Activated CD4-positive, alpha-beta T cell treated with anti-CD3 and anti-CD28 coated beads for 36 hours (primary cell): ENCODE measurements around the gene CNIH2. TPM values are rescaled to one million over a fixed set of nuclear protein-coding genes. Genes with fewer than 3 reads are reported as not detected.

ENCODE experiments used
- ATAC-seq: fragments of 200-7000 bp; cut with Tn5 transposase; one replicate; pipeline ENCODE4 v1.10.0; 2021; ENCODE audit warnings: mild to moderate bottlenecking, moderate library complexity
- CTCF ChIA-PET: fragments of 350-600 bp; sonication (Branson Sonifier 250); formaldehyde crosslinking; loops from one replicate; lab custom pipeline; 2021; ENCODE audit warnings: antibody characterized with exemption; lab: Charles Lee
- POLR2A ChIA-PET: fragments of 350-600 bp; sonication (Branson Sonifier 250); formaldehyde crosslinking; loops from one replicate; lab custom pipeline; 2021; ENCODE audit warnings: antibody characterized with exemption, inconsistent platforms; lab: Charles Lee
- DNase-seq: peaks from one replicate; pipeline ENCODE4 v3.0.0-alpha.2; 2020
- H3K27ac Mint-ChIP-seq: one replicate; pipeline ENCODE4 v1.8.0; 2021; ENCODE audit warnings: mixed read lengths
- H3K27me3 Mint-ChIP-seq: one replicate; pipeline ENCODE4 v1.8.0; 2021; ENCODE audit warnings: mixed read lengths
- H3K36me3 Mint-ChIP-seq: one replicate; pipeline ENCODE4 v1.8.0; 2021; ENCODE audit warnings: low read depth, mixed read lengths
- H3K4me1 Mint-ChIP-seq: one replicate; pipeline ENCODE4 v1.8.0; 2021; ENCODE audit warnings: mixed read lengths
- H3K4me3 Mint-ChIP-seq: one replicate; pipeline ENCODE4 v1.8.0; 2021; ENCODE audit warnings: mild to moderate bottlenecking, moderate library complexity, mixed read lengths
- H3K9me3 Mint-ChIP-seq: one replicate; pipeline ENCODE4 v1.8.0; 2021; ENCODE audit warnings: low read depth, mixed read lengths
- intact Hi-C, 2 experiments: fragments of 100-400 bp; cut with DNase I in 1 of 2; cut with micrococcal nuclease in 1 of 2; formaldehyde crosslinking; loops; one replicate each; pipeline versions ENCODE4 v1.14.2 to v1.15.1; 2022 to 2024; cut with DNase I, micrococcal nuclease
- total RNA-seq, 2 experiments: library from RNA; stranded (reverse); gene quantifications; one replicate each; pipeline ENCODE4 v1.2.3, GENCODE V29; 2021

The CNIH2 gene
- total RNA-seq, 2 experiments from 2014 or later, result 1.3 to 1.6 TPM

DNA sequence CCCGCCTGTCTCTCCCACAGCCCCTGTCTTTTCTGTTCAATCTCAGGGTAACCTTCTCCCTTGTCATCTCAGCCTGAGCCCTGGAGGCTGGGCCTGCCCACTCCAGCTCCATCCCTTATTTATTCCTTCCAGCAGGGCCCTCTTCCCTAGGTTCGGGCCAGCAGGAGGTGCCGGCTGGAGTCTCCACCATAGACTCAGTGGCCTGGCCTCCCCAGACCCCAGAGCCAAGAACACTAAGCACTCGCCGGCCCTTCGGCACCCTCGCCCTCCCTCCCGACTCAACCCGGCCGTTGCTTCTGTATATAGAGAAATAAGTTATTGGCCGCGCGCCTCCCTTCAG is 11.0 kb upstream of the CNIH2 start:
- intact Hi-C loops, result loop anchor here (1.0 to 5.0 kb wide), 10 partner anchors 45 to 1490 kb away; partner anchors contain the start of genes BRMS1 (in 1 of the 2), C11orf68 (in 1 of the 2), CCDC85B (in 1 of the 2) and CFL1 (in 1 of the 2)
- ChIA-PET POLR2A (interaction anchor here (0.6 to 1.6 kb wide), 4 partner anchors 16 to 769 kb away, joined by 3 to 5 read pairs (median 3); partner anchors contain the start of gene YIF1A), CTCF (interaction anchor here (1.6 to 4.2 kb wide), 3 partner anchors 14 to 214 kb away, joined by 4 to 26 read pairs (median 10); partner anchors contain the start of gene SF3B2)
- no peak for DNase-seq
- no peak for ATAC-seq
- Mint-ChIP-seq H3K27ac (peak overlapping the region; percentile 60), H3K27me3 (no peaks in the 10 kb centered on the region), H3K36me3 (peaks cover 39% of the 10 kb centered on the region), H3K4me3 (peak overlapping the region; percentile 100), H3K9me3 (no peaks in the 10 kb centered on the region), H3K4me1 (peaks cover 28% of the 10 kb centered on the region)

DNA sequence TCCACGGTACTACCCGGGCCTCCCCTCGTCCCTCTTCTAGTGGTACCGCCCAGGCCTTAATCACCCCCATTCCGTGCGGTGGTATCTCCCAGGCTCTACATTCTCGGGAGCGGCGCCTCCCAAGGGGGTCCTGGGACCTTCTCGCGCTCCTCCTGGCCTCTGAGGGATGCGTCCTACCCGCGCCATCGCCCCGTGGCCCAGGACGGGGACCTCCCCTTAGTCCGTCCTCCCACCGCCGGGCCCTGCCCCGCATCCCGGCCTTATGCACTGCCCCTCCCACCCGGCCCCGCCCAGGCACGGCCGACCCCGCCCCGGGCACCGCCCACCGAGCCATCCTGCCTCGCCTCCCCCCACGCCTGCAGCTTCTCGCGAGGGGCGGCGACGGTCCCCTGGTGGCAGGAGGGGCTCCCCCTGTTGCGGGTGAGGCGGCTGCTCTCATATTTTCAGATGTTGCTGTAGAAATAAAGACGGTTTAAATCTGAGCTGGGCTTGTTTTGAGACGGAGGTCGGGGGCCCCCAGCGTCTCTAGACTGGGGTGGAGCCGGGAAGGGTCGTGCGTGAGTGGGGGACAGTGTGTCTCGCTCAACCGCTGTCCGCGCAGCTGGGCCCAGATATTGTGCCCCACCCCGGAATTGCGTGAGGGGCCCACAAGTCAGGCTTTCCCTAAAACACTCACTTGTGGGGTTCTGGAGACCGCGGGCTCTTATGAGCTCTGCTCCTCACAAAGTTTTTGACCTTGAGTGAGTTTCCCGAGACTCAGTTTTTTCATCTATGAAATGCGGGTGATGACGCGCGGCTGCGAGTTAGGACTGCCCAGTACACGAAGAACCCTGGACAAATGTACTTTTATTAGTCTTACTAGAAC is 10.4 kb upstream of the CNIH2 start:
- ChIA-PET CTCF (interaction anchor here (0.6 to 4.2 kb wide), 8 partner anchors 14 to 383 kb away, joined by 3 to 26 read pairs (median 4); partner anchors contain the start of gene SF3B2), POLR2A (interaction anchor here (0.6 to 1.6 kb wide), 4 partner anchors 15 to 770 kb away, joined by 3 to 5 read pairs (median 3); partner anchors contain the start of gene YIF1A)
- H3K27ac Mint-ChIP-seq, result peak overlapping the region; percentile 97
- peaks cover 28% of the 10 kb centered on the region for H3K4me1 Mint-ChIP-seq
- peak overlapping the region; percentile 100 for H3K4me3 Mint-ChIP-seq
- no peaks in the 10 kb centered on the region for H3K27me3 Mint-ChIP-seq
- peaks cover 41% of the 10 kb centered on the region for H3K36me3 Mint-ChIP-seq
- ATAC-seq (peak; percentile 61), DNase-seq (peak; percentile 96)
- H3K9me3 Mint-ChIP-seq, result no peaks in the 10 kb centered on the region
- intact Hi-C loops, result loop anchor here (1.0 to 5.0 kb wide), 21 partner anchors 11 to 1490 kb away; partner anchors contain the start of genes SF3B2 (in 2 of the 2), YIF1A (in 2 of the 2), BANF1 (in 1 of the 2) and BRMS1 (in 1 of the 2)

DNA sequence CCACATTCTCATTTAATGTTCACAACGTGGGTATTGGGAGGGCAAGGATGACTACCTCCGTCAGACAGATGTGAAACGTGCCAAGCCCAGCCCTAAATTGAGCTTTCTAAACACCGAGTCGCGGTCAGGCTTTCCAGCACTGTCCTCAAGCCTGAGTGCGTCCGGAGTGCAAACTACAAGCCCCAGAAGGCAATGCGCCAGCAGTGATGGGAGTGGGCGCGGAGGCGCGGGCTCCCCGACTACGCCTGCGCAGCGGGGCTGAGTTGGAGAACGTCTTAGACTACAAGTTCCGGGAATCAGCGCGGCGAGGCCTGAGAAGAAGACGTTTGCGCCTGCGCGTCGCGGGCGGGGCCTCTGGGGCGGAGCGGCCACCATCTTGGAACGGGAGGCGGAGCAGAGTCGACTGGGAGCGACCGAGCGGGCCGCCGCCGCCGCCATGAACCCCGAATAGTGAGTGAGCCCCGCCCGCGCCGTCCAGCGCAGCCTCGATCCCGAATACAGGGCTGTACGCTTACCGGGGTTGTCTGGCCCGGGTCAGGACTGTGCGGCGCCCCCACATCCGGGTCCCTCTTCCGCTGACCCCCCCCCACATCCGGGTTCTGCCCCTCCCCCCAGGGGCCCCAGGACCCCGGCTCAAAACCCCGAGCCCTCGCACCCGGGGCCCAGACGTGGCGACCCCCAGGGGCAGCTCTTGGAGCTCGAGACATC is 9.6 kb upstream of the CNIH2 start, which contains the start of gene RAB1B:
RAB1B (plus strand) TSS at position 396 of the 708 bp plus-strand sequence; CDS start at position 437, 41 bp downstream.
- ATAC-seq (peak; percentile 88), DNase-seq (peak; percentile 100)
- POLR2A ChIA-PET, result interaction anchor here (0.6 to 1.6 kb wide), 2 partner anchors 21 to 32 kb away, joined by 3 to 5 read pairs; partner anchors contain the start of gene YIF1A
- intact Hi-C loops, result loop anchor here (1.0 to 5.0 kb wide), 18 partner anchors 10 to 1491 kb away; partner anchors contain the start of genes SF3B2 (in 2 of the 2), YIF1A (in 2 of the 2), BANF1 (in 1 of the 2) and CCDC85B (in 1 of the 2)
- peak within 1 kb of the TSS; percentile 97 for H3K27ac Mint-ChIP-seq
- peaks cover 28% of the 10 kb centered on the region for H3K4me1 Mint-ChIP-seq
- peaks cover 43% of the 10 kb centered on the region for H3K36me3 Mint-ChIP-seq
- CTCF ChIA-PET, result interaction anchor here (0.6 to 4.2 kb wide), 6 partner anchors 13 to 384 kb away, joined by 3 to 26 read pairs (median 4); partner anchors contain the start of gene SF3B2
- H3K4me3 Mint-ChIP-seq, result peak within 1 kb of the TSS; percentile 100
- no peaks in the 10 kb centered on the region for H3K9me3 Mint-ChIP-seq
- no peaks in the 10 kb centered on the region for H3K27me3 Mint-ChIP-seq

DNA sequence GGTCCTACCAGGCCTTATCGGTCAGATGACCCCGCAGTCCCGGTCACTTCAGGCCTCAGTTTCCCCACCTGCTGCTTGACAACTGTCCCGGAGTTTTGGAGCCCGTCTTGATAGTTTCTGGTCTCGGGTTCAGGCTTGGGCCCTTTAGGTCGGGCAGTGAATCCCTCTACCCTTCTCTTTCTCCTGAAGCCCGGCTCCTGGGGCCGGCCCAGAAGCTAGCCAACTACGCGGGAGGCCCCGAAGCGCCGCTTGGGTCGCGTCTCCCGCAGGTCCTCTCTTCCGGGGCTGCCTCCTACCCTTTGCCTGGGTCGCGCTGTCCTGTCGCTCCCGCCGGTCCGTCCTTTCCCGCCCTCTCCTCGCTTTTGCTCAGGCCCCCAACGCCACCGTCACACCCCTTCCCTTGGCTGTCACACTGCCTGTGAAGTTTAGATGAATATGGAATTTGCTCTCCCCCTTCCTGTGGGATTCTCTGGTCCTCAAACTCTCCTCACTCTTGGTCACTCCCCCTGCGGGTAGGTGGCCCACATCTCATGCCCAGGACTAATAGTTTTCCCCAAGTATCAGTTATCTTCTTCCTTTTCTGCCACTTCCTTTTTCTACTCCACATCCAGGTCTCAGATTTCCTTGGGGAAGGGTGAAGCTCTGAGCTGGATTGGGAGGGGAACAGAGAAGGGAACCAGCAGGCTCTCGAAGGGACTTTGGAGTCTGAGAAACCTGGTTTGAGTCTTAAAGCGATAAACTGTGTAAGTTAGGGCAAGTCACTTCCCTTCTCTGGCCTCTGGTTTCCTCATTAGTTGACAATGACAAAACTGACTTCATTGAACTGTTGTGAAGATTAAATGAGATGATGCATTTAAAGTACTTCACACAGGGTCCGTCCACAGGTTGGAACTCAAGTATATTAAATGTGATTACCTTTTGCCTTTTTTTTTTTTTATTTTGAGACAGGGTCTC is 8.7 kb upstream of the CNIH2 start:
- Mint-ChIP-seq H3K9me3 (no peaks in the 10 kb centered on the region), H3K36me3 (peaks cover 45% of the 10 kb centered on the region), H3K27me3 (no peaks in the 10 kb centered on the region), H3K27ac (peak overlapping the region; percentile 97), H3K4me3 (peak overlapping the region; percentile 100), H3K4me1 (peaks cover 28% of the 10 kb centered on the region)
- intact Hi-C loops, result loop anchor here (1.0 to 5.0 kb wide), 18 partner anchors 9 to 1492 kb away; partner anchors contain the start of genes SF3B2 (in 2 of the 2), YIF1A (in 2 of the 2), BANF1 (in 1 of the 2) and CCDC85B (in 1 of the 2)
- ATAC-seq, result no peak
- CTCF ChIA-PET, result interaction anchor here (1.7 to 4.2 kb wide), 2 partner anchors 12 to 217 kb away, joined by 4 to 26 read pairs; partner anchors contain the start of gene SF3B2
- POLR2A ChIA-PET, result interaction anchor here (0.7 kb wide), 1 partner anchor 1221 kb away, joined by 4 read pairs; no protein-coding TSS in a partner anchor
- DNase-seq, result peak; percentile 35

DNA sequence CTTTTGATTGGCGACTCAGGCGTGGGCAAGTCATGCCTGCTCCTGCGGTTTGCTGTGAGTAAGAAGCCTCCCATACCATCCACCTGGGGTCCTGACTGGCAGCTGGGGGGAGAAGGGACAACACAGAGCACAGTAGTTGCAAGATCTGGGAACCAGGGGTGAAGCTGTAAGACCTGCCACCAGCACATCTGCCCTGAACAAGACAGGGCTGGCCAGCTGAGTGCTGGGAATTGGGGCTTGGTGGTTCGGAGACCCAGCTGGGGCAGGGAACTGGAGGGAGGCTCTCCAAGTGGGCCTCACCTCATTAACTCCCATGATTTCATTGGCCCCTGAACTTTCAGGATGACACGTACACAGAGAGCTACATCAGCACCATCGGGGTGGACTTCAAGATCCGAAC is 6.2 kb upstream of the CNIH2 start:
- ChIA-PET CTCF (interaction anchor here (1.3 to 1.6 kb wide), 2 partner anchors 9 to 40 kb away, joined by 4 to 9 read pairs; no protein-coding TSS in a partner anchor), POLR2A (interaction anchor here (0.6 to 0.7 kb wide), 2 partner anchors 66 to 92 kb away, joined by 3 to 4 read pairs; no protein-coding TSS in a partner anchor)
- intact Hi-C loops, result no loop called here
- no peak for ATAC-seq
- Mint-ChIP-seq H3K27me3 (no peaks in the 10 kb centered on the region), H3K9me3 (no peaks in the 10 kb centered on the region), H3K4me3 (no peak overlapping the region), H3K27ac (peak overlapping the region; percentile 25), H3K4me1 (peaks cover 27% of the 10 kb centered on the region), H3K36me3 (peaks cover 41% of the 10 kb centered on the region)
- DNase-seq, result no peak

DNA sequence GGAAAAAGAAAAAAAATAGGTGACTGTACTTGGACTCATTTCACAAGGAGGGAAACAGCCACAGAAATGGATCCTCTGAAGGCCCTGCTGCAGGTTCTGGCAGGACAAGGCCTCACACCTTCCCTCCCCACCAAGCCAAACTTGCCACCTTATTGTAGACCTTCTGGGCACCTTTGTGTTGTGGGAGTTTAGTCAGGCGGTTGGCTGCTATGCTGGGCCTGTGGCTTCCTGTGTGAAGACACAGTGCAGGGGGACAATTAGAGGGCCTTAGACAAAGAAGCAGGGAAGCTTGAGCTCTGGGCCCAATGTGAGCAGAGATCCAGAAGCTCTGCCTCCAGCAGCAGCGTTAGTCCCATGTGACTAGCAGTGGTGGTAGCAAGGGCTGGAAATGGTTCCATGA is 5.4 kb upstream of the CNIH2 start:
- Mint-ChIP-seq H3K4me1 (peaks cover 22% of the 10 kb centered on the region), H3K36me3 (peaks cover 38% of the 10 kb centered on the region), H3K27me3 (no peaks in the 10 kb centered on the region), H3K27ac (no peak overlapping the region), H3K9me3 (no peaks in the 10 kb centered on the region), H3K4me3 (no peak overlapping the region)
- ChIA-PET POLR2A (interaction anchor here (1.2 kb wide), 1 partner anchor 10 kb away, joined by 3 read pairs; no protein-coding TSS in a partner anchor), CTCF (interaction anchor here (0.7 to 1.6 kb wide), 3 partner anchors 9 to 1178 kb away, joined by 3 to 9 read pairs (median 3); no protein-coding TSS in a partner anchor)
- intact Hi-C loops, result no loop called here
- ATAC-seq (no peak), DNase-seq (no peak)

DNA sequence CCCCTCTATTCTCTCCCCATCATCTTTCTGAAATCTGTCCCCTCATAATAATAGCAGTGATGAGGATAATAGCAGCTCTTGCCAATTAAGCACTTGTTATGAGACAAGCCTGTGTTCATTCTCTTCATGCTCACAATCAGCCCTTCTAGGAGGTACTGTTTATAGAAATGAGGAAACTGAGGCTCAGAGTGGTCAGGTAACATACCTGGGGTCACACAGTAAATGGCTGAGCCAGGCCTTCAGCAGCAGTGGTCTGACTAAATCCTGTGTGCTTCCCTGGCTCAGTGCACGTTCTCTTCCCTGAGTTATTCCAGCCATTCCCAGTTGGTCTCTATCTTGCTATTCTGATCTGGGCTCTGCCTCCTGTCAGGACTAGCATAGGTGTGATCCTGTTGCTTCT is 3.8 kb upstream of the CNIH2 start:
- Mint-ChIP-seq H3K27me3 (no peaks in the 10 kb centered on the region), H3K27ac (no peak overlapping the region), H3K36me3 (peaks cover 37% of the 10 kb centered on the region), H3K9me3 (no peaks in the 10 kb centered on the region), H3K4me3 (no peak overlapping the region), H3K4me1 (peaks cover 23% of the 10 kb centered on the region)
- ATAC-seq (no peak), DNase-seq (no peak)
- ChIA-PET POLR2A (interaction anchor here (0.9 kb wide), 1 partner anchor 166 kb away, joined by 4 read pairs; no protein-coding TSS in a partner anchor), CTCF (no interaction called here)
- intact Hi-C loops, result no loop called here

DNA sequence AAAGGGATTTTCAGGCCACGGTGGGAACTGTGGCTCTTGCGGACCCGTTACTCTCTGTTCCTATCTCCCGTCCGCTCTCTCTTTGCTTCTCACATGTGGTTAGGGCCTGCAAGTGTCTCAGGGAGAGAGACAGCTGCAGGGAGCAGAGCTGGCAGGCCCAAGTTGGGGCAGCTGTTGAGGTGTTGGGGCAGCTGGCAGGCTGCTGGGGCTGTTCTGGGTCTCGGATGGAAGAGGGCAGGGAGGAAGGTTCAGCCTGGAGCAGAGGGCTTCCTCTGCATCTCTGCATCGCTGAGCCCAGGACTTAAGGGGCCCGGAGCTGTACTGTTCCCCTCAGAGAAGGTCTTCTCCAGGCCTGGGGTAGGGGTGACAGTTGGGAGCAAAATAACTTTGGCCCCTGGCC is 2.6 kb upstream of the CNIH2 start:
- Mint-ChIP-seq H3K27ac (no peak overlapping the region), H3K36me3 (peaks cover 33% of the 10 kb centered on the region), H3K9me3 (no peaks in the 10 kb centered on the region), H3K4me3 (no peak overlapping the region), H3K4me1 (peaks cover 14% of the 10 kb centered on the region), H3K27me3 (no peaks in the 10 kb centered on the region)
- ChIA-PET POLR2A (interaction anchor here (0.6 kb wide), 1 partner anchor 14 kb away, joined by 3 read pairs; the partner anchor contains the start of gene YIF1A), CTCF (no interaction called here)
- DNase-seq (no peak), ATAC-seq (no peak)
- intact Hi-C loops, result no loop called here

DNA sequence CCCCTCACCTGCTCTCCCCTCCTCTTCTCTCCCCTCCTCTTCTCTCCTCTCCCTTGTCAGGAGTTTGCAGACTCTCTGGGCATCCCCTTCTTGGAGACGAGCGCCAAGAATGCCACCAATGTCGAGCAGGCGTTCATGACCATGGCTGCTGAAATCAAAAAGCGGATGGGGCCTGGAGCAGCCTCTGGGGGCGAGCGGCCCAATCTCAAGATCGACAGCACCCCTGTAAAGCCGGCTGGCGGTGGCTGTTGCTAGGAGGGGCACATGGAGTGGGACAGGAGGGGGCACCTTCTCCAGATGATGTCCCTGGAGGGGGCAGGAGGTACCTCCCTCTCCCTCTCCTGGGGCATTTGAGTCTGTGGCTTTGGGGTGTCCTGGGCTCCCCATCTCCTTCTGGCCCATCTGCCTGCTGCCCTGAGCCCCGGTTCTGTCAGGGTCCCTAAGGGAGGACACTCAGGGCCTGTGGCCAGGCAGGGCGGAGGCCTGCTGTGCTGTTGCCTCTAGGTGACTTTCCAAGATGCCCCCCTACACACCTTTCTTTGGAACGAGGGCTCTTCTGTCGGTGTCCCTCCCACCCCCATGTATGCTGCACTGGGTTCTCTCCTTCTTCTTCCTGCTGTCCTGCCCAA is 1.9 kb upstream of the CNIH2 start:
- ChIA-PET CTCF (no interaction called here), POLR2A (no interaction called here)
- DNase-seq (no peak), ATAC-seq (no peak)
- H3K36me3 Mint-ChIP-seq, result peaks cover 29% of the 10 kb centered on the region
- no peaks in the 10 kb centered on the region for H3K27me3 Mint-ChIP-seq
- no peak overlapping the region for H3K27ac Mint-ChIP-seq
- H3K9me3 Mint-ChIP-seq, result no peaks in the 10 kb centered on the region
- H3K4me1 Mint-ChIP-seq, result peaks cover 9% of the 10 kb centered on the region
- H3K4me3 Mint-ChIP-seq, result no peak overlapping the region
- intact Hi-C loops, result no loop called here
